Measurements from ENCODE around the gene TPBGL.

Gene TPBGL

DNA sequence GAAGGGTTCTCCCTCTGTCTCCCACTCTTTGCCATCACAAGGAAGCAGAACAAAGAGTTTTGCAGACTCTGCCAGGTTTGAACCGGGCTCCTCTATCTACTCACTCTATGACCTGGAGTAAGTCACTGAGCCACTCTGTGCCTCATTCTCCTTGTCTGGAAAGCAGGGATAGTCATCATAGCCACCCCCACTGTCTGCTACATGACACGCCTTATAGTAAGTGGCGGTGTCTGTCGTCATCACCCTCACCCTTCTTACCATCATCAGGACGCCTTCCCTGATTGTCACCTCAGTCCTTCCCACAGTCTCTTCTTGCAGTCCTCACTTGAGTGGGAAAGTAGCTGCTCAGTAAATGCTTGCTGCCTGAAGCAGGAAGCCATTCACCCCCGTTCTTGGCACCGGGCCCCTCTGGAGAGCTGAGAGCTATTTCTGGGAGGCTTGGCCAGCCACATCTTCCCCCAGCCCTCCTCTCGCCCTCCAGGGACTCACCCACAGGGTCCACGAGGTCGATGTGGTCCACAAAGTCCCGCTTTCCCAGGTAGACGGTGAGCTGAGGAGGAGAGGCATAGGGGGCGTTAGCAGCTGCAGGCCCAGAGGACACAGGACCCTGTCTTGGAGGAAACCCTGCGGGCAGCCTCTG is 46.4 kb downstream of the TPBGL start:
- DNase-seq (ENCODE audit: low spot score) (no peak), ATAC-seq (ENCODE audit: low read depth) (no peak)
- H3K9me3 ChIP-seq (ENCODE audit: severe bottlenecking): no peaks in the 10 kb centered on the region
- H3K4me3 ChIP-seq (ENCODE audit: severe bottlenecking): no peak overlapping the region
- H3K36me3 ChIP-seq (ENCODE audit: low read depth): no peaks in the 10 kb centered on the region
- TF ChIP-seq, protein P1, sequence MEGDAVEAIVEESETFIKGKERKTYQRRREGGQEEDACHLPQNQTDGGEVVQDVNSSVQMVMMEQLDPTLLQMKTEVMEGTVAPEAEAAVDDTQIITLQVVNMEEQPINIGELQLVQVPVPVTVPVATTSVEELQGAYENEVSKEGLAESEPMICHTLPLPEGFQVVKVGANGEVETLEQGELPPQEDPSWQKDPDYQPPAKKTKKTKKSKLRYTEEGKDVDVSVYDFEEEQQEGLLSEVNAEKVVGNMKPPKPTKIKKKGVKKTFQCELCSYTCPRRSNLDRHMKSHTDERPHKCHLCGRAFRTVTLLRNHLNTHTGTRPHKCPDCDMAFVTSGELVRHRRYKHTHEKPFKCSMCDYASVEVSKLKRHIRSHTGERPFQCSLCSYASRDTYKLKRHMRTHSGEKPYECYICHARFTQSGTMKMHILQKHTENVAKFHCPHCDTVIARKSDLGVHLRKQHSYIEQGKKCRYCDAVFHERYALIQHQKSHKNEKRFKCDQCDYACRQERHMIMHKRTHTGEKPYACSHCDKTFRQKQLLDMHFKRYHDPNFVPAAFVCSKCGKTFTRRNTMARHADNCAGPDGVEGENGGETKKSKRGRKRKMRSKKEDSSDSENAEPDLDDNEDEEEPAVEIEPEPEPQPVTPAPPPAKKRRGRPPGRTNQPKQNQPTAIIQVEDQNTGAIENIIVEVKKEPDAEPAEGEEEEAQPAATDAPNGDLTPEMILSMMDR (IDR thresholded peaks at IDR 0.05; ENCODE audit: poor library complexity, severe bottlenecking): no peak
- no peak overlapping the region for H3K27ac ChIP-seq (ENCODE audit: poor library complexity, severe bottlenecking)
- no peaks in the 10 kb centered on the region for H3K27me3 ChIP-seq (ENCODE audit: insufficient read depth, poor library complexity, severe bottlenecking)
- no peaks in the 10 kb centered on the region for H3K4me1 ChIP-seq (ENCODE audit: insufficient read depth, poor library complexity, severe bottlenecking)

DNA sequence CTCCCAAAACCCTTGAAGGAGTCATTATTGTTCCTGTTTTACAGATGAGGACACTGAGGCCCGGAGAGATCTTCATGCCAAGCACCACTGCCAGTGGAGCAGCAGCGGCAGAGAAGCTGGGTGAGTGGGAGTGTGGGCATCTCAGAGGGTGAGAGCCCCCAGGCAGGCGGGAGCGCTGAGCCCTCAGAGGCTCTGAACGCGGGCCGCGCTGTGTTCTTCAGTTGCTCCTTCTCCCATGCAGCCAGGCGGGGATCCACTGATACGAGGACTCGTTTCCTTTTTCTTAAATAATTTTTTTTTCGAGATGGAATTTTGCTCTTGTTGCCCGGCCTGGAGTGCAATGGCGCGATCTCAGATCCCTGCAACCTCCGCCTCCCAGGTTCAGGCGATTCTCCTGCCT is 47.0 kb downstream of the TPBGL start:
- TF ChIP-seq, protein P1 (IDR thresholded peaks at IDR 0.05; ENCODE audit: poor library complexity, severe bottlenecking): no peak
- no peak for ATAC-seq (ENCODE audit: low read depth)
- no peaks in the 10 kb centered on the region for H3K36me3 ChIP-seq (ENCODE audit: low read depth)
- no peak overlapping the region for H3K27ac ChIP-seq (ENCODE audit: poor library complexity, severe bottlenecking)
- no peak overlapping the region for H3K4me3 ChIP-seq (ENCODE audit: severe bottlenecking)
- H3K27me3 ChIP-seq (ENCODE audit: insufficient read depth, poor library complexity, severe bottlenecking): no peaks in the 10 kb centered on the region
- DNase-seq (ENCODE audit: low spot score): no peak
- H3K4me1 ChIP-seq (ENCODE audit: insufficient read depth, poor library complexity, severe bottlenecking): no peaks in the 10 kb centered on the region
- no peaks in the 10 kb centered on the region for H3K9me3 ChIP-seq (ENCODE audit: severe bottlenecking)

DNA sequence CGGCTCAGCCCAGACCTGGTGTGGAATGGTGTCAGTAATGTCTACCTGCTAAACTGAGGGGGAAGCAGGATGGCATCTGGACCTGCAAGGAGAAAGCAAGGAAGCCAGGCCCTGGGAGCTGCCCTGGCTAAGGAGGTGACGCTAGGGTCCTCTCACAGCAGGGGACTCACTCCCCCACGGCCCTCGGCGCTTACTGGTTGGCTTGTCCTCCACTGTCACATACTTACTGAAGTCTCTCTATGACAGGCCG is 48.9 kb downstream of the TPBGL start:
- H3K9me3 ChIP-seq (ENCODE audit: severe bottlenecking): no peaks in the 10 kb centered on the region
- no peak overlapping the region for H3K27ac ChIP-seq (ENCODE audit: poor library complexity, severe bottlenecking)
- H3K4me1 ChIP-seq (ENCODE audit: insufficient read depth, poor library complexity, severe bottlenecking): no peaks in the 10 kb centered on the region
- no peak for DNase-seq (ENCODE audit: low spot score)
- H3K27me3 ChIP-seq (ENCODE audit: insufficient read depth, poor library complexity, severe bottlenecking): no peaks in the 10 kb centered on the region
- ATAC-seq (ENCODE audit: low read depth): no peak; the same call in 2 of the 3 replicates
- H3K36me3 ChIP-seq (ENCODE audit: low read depth): no peaks in the 10 kb centered on the region
- H3K4me3 ChIP-seq (ENCODE audit: severe bottlenecking): no peak overlapping the region
- TF ChIP-seq, protein P1 (IDR thresholded peaks at IDR 0.05; ENCODE audit: poor library complexity, severe bottlenecking): no peak

DNA sequence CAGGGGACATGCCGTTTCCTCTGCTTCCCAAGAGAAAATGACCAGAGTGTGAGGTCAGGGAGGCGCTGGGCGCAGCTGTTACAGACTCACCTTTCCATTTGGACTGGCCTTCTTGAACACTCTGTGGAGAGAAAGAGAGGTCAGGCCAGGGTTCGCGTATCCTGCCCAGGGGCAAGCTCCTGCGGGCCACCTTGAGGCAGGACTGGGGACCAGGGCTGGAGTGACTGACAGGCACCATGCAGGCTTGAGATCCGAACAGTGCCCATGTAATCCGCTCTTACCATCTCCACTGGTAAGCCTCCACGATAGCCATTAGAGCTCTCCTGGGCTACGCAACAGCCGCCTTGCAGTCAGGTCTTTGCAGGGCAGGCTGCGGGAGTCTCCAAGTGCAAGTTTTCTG is 49.3 kb downstream of the TPBGL start:
- DNase-seq (ENCODE audit: low spot score) (no peak), ATAC-seq (ENCODE audit: low read depth) (no peak)
- no peaks in the 10 kb centered on the region for H3K27me3 ChIP-seq (ENCODE audit: insufficient read depth, poor library complexity, severe bottlenecking)
- TF ChIP-seq, protein P1 (IDR thresholded peaks at IDR 0.05; ENCODE audit: poor library complexity, severe bottlenecking): no peak
- H3K9me3 ChIP-seq (ENCODE audit: severe bottlenecking): no peaks in the 10 kb centered on the region
- no peak overlapping the region for H3K4me3 ChIP-seq (ENCODE audit: severe bottlenecking)
- H3K27ac ChIP-seq (ENCODE audit: poor library complexity, severe bottlenecking): no peak overlapping the region
- no peaks in the 10 kb centered on the region for H3K36me3 ChIP-seq (ENCODE audit: low read depth)
- no peaks in the 10 kb centered on the region for H3K4me1 ChIP-seq (ENCODE audit: insufficient read depth, poor library complexity, severe bottlenecking)

DNA sequence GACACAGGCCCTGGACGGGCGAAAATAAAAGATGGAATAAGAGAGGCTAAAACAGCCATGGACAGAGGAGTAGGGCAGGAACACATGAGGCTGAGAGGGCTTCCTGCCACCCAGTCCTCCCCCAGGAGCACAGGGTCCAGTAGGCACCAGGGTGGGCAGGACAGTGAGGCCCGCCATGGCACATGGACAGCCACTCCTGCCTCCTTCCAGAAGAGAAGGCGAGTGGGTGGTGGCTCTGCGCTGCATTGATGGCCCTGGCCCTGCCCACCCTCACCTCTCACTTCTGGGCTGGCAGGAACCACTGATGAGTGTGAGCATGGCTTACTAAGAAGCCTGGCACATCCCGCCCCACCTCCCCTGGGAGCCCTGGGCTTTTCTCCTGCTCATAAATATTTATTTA is 51.2 kb downstream of the TPBGL start:
- DNase-seq (ENCODE audit: low spot score): no peak
- no peaks in the 10 kb centered on the region for H3K9me3 ChIP-seq (ENCODE audit: severe bottlenecking)
- H3K4me1 ChIP-seq (ENCODE audit: insufficient read depth, poor library complexity, severe bottlenecking): no peaks in the 10 kb centered on the region
- no peaks in the 10 kb centered on the region for H3K27me3 ChIP-seq (ENCODE audit: insufficient read depth, poor library complexity, severe bottlenecking)
- no peak for ATAC-seq (ENCODE audit: low read depth)
- H3K36me3 ChIP-seq (ENCODE audit: low read depth): no peaks in the 10 kb centered on the region
- no peak overlapping the region for H3K27ac ChIP-seq (ENCODE audit: poor library complexity, severe bottlenecking)
- TF ChIP-seq, protein P1 (IDR thresholded peaks at IDR 0.05; ENCODE audit: poor library complexity, severe bottlenecking): no peak
- no peak overlapping the region for H3K4me3 ChIP-seq (ENCODE audit: severe bottlenecking)

All from RWPE2 (cell line).